Activated naive CD8-positive, alpha-beta T cell treated with anti-CD3 and anti-CD28 coated beads for 36 hours (primary cell): ENCODE results near the gene POM121C. TPM values are rescaled to one million over a fixed set of nuclear protein-coding genes. Genes with fewer than 3 reads are reported as not detected.
A peak's percentile ranks its signal among the peaks of the same experiment; 100 is the strongest.
"Not testable (repeated sequence)": the region's sequence is repeated elsewhere in the genome, so short reads cannot be mapped to it uniquely, and the experiment has no call there.

ENCODE experiments used
- DNase-seq: peaks from one replicate; pipeline ENCODE4 v3.0.0; 2021
- H3K27ac Mint-ChIP-seq: one replicate; pipeline ENCODE4 v1.8.0; 2022; ENCODE audit warnings: mild to moderate bottlenecking, moderate library complexity, mixed read lengths
- H3K27me3 Mint-ChIP-seq: one replicate; pipeline ENCODE4 v1.8.0; 2022; ENCODE audit warnings: mild to moderate bottlenecking, mixed read lengths
- H3K36me3 Mint-ChIP-seq: one replicate; pipeline ENCODE4 v1.8.0; 2021; ENCODE audit warnings: mild to moderate bottlenecking, mixed read lengths
- H3K4me1 Mint-ChIP-seq: one replicate; pipeline ENCODE4 v1.8.0; 2021; ENCODE audit warnings: mixed read lengths
- H3K4me3 Mint-ChIP-seq: one replicate; pipeline ENCODE4 v1.8.0; 2022; ENCODE audit warnings: mild to moderate bottlenecking, moderate library complexity, mixed read lengths
- H3K9me3 Mint-ChIP-seq: one replicate; pipeline ENCODE4 v1.8.0; 2022; ENCODE audit warnings: mixed read lengths
- total RNA-seq, 2 experiments: library from RNA; stranded (reverse); gene quantifications; one replicate each; pipeline ENCODE4 v1.2.3, GENCODE V29; 2021

The POM121C gene
- total RNA-seq, 2 experiments from 2014 or later, result 74.2 to 75.3 TPM

DNA sequence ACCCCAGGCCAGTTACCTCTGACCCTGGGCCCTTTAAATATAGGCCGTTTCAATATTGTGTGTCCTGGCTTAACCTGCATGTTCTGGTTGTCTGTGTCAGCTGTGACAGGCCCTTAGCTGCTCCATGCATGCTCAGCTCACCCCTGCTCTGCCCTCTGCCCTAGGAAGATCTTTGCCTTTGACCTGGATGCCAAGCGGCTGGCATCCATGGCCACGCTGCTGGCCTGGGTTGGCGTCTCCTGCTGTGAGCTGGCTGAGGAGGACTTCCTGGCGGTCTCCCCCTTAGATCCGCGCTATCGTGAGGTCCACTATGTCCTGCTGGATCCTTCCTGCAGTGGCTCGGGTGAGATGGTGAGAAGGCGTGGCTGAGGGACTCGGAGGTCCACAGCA lies 70.7 kb downstream of the POM121C start:
- H3K4me3 Mint-ChIP-seq, H3K9me3 Mint-ChIP-seq, DNase-seq, H3K27ac Mint-ChIP-seq, H3K4me1 Mint-ChIP-seq, H3K27me3 Mint-ChIP-seq, H3K36me3 Mint-ChIP-seq: not testable (repeated sequence)

DNA sequence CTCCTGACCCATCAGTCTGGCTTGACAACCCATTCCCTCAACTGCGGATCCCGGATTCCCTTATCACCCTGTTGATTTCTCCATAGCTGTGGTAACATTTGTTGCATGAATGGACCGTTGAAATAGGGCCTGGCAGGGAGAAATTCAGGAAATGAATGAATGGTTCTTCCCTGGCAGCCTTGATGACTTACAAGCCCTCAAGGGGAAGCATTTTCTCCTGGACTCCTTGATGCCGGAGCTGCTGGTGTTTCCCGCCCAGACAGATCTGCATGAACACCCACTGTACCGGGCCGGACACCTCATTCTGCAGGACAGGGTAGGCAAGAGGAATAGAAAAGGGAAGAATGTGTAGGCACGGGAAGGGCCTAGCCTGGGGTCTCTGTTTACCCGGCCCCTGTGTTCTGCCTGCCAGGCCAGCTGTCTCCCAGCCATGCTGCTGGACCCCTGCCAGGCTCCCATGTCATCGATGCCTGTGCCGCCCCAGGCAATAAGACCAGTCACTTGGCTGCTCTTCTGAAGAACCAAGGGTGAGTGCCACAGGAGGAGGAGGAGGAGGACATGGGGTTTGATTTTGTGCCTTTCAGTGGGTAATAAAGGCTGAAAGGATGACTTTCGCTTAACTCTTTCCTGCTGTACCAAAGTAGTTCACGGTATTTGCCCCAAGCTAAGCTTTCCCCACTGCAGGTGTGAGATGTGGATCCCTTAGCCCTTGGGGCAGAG lies 71.2 kb downstream of the POM121C start:
- H3K4me1 Mint-ChIP-seq, result not testable (repeated sequence)

DNA sequence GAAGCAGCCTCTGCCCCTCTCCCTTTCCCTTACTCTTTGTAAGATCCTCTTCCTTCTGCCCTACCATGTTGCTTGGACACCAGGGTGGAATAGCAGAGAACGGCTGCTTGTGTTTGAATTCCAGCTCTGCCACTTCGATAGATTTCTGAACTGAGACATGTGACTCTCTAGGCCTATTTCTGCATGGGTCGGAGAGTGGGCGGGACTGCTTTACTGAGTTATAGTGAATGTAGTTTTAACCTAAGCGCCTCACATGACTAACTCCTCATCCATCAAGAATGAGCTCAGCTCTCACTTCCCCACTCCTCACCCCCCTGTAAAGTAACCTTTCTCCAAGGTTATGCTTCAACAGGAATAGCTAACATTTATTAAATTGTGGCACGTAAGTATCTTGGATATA lies 71.9 kb downstream of the POM121C start:
- H3K4me1 Mint-ChIP-seq, DNase-seq, H3K27ac Mint-ChIP-seq, H3K9me3 Mint-ChIP-seq, H3K27me3 Mint-ChIP-seq, H3K4me3 Mint-ChIP-seq, H3K36me3 Mint-ChIP-seq: not testable (repeated sequence)

More for the DNA sequence above, 71.2 kb downstream of the POM121C start:
- H3K4me3 Mint-ChIP-seq, H3K27me3 Mint-ChIP-seq, H3K36me3 Mint-ChIP-seq, H3K27ac Mint-ChIP-seq, DNase-seq, H3K9me3 Mint-ChIP-seq: not testable (repeated sequence)

- not testable (repeated sequence) for H3K36me3 Mint-ChIP-seq, H3K9me3 Mint-ChIP-seq, H3K4me1 Mint-ChIP-seq, H3K27me3 Mint-ChIP-seq, H3K27ac Mint-ChIP-seq, DNase-seq, H3K4me3 Mint-ChIP-seq
Measured at GRCh38 chr7:75410823-75411173, 75.3 kb downstream of the POM121C start.

DNA sequence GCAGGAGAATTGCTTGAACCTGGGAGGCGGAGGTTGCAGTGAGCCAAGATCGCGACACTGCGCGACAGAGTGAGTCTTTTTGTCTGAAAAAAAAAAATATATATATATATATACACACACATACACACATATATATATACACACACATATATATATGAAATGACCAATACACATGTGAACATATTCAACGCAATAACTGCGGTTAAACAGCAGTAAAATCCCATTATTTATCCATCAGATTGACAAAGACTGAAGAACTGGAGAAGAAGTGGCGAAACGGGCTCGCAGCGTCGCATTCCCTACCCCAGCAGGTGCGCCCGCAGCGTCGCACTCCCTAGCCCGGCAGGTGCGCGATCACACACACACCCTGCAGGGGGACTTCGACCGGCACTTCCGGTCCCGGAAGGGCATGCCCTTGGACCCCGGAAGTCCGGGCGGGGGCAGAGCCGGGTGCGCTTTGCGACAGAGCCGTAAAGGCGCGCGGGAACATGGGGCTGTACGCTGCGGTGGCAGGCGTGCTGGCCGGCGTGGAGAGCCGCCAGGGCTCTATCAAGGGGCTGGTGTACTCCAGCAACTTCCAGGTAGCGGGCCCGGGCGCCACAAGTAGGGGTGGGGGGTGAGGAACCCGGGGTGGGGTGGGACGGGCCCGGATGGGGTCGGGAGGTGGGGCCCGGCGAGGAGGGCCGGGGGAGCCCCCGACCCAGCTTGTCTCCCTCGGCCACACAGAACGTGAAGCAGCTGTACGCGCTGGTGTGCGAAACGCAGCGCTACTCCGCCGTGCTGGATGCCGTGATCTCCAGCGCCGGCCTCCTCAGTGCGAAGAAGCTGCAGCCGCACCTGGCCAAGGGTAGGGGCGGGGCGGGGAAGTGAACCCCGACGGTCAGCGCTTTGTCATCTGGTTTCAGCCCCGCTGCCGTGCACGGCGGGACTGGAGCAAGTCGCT lies 75.9 kb downstream of the POM121C start:
- H3K27ac Mint-ChIP-seq, H3K9me3 Mint-ChIP-seq, H3K36me3 Mint-ChIP-seq, H3K27me3 Mint-ChIP-seq, H3K4me1 Mint-ChIP-seq: not testable (repeated sequence)
- DNase-seq, result peak; percentile 14
- H3K4me3 Mint-ChIP-seq, result peak overlapping the region; percentile 59

DNA sequence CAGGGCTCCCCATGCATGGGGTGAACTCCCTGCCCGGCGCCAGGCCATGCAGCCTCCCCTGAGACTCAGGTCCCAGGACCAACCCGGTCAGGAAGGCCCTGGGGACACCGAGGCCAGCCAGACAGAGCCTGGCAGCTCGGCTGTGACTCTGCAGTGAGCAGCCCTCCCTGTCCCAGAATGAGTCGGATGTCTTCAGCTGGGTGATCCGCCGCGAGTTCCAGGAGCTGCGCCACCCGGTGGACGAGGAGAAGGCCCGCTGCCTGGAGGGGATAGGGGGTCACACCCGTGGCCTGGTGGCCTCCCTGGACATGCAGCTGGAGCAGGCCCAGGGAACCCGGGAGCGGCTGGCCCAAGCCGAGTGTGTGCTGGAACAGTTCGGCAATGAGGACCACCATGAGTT lies 81.4 kb downstream of the POM121C start:
- not testable (repeated sequence) for H3K27me3 Mint-ChIP-seq, H3K27ac Mint-ChIP-seq, H3K36me3 Mint-ChIP-seq, H3K9me3 Mint-ChIP-seq, DNase-seq, H3K4me1 Mint-ChIP-seq, H3K4me3 Mint-ChIP-seq

DNA sequence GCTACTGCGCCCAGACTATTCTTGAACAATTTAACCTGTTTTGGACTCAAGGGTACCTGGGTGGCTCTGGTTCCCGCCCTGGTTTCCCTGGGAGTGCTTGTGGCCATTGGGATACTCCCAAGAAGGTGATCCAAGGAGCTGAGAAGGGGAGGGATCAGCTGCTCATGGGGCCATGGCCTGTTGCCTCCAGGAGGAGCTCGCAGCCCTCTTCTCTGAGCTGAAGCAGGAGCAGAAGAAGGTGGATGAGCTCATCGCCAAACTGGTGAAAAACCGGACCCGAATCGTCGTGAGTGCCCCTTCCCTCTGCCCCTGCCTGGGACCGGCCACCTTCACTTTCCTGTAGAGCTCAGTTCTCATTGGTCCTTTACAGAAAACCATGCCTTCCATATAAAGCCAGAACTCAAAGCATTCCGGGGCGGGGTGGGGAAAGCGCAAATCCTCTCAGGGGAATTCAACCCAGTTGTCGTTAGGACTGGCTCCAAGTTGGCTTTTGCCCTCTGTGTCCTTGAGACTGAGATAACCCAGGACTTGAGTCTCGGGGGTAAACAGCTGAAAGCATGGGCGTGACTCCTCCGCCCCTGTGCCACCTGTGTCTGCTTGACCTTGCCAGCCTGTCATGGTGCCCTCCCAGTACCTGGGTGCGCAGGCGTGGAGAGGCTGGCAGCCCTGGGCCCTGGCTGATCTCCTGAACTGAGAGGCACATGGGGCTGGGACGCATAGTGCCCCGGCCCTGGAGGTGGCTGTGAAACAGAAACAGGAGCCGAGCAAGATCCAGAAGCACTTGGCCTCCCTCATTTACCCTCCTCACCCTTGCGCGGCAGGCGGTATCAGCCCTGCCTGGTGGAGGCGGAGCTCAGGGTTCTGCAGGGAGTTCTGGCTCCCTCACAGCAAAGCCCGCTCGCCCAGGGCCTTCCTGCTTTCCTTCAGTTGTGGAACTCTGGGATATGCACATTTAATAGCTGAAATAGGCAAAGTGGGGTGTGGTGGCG lies 82.3 kb downstream of the POM121C start:
- H3K27me3 Mint-ChIP-seq, H3K4me3 Mint-ChIP-seq, H3K27ac Mint-ChIP-seq, H3K36me3 Mint-ChIP-seq, DNase-seq, H3K9me3 Mint-ChIP-seq, H3K4me1 Mint-ChIP-seq: not testable (repeated sequence)

DNA sequence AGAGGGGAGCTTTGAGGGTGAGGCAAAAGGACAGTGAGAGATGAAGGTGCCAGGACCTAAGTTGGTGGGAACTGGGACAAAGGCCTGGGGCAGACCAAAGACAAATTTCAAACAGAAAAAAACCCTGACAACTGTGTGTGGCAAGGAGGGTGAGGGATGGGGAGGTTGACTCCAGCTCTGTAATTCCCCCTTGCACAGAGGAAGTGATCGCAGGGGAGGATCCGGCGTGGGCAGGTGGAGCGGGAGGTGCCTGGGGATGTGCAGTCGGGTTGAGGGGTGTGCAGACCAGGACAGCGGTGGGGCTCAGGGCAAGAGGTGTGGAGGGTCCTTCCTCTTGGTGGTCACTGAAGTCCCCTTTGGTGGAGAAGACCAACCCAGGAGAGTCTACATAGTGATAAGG lies 85.5 kb downstream of the POM121C start:
- H3K4me1 Mint-ChIP-seq, H3K4me3 Mint-ChIP-seq, H3K27me3 Mint-ChIP-seq, DNase-seq, H3K36me3 Mint-ChIP-seq, H3K9me3 Mint-ChIP-seq, H3K27ac Mint-ChIP-seq: not testable (repeated sequence)

- not testable (repeated sequence) for DNase-seq, H3K27ac Mint-ChIP-seq, H3K27me3 Mint-ChIP-seq, H3K36me3 Mint-ChIP-seq, H3K9me3 Mint-ChIP-seq, H3K4me1 Mint-ChIP-seq, H3K4me3 Mint-ChIP-seq
Measured at GRCh38 chr7:75398771-75399700, 87.1 kb downstream of the POM121C start.

DNA sequence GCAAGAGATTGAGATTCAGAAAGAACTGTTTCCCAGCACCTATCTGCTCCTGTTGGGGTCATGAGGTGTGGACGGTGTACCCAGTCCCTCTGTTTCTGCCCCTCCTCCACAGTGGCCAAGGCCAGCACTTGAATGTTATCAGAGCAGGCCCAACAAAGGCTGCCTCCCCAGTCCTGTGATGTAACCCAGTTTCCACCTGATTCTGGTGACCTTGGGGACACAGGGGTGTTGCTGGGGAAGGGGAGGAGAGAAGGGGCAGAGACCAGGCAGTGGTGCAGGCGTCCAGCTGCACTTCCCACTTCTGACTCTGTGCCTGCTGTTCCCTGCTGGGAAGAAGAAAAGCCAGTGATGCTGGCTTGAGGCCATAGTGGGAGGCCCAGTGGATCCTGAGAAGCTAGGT lies 88.2 kb downstream of the POM121C start:
- H3K27ac Mint-ChIP-seq, H3K9me3 Mint-ChIP-seq, H3K27me3 Mint-ChIP-seq, H3K4me1 Mint-ChIP-seq, DNase-seq, H3K4me3 Mint-ChIP-seq, H3K36me3 Mint-ChIP-seq: not testable (repeated sequence)

GRCh38 chr7:75395329-75395728 lies 90.8 kb downstream of the POM121C start, which contains the start of gene TRIM73:
Gene TRIM73 (plus strand): TSS chr7:75395629. CDS start chr7:75398934, 3,305 bp downstream.
- H3K27me3 Mint-ChIP-seq, H3K9me3 Mint-ChIP-seq, DNase-seq, H3K27ac Mint-ChIP-seq, H3K4me1 Mint-ChIP-seq, H3K36me3 Mint-ChIP-seq, H3K4me3 Mint-ChIP-seq: not testable (repeated sequence)

DNA sequence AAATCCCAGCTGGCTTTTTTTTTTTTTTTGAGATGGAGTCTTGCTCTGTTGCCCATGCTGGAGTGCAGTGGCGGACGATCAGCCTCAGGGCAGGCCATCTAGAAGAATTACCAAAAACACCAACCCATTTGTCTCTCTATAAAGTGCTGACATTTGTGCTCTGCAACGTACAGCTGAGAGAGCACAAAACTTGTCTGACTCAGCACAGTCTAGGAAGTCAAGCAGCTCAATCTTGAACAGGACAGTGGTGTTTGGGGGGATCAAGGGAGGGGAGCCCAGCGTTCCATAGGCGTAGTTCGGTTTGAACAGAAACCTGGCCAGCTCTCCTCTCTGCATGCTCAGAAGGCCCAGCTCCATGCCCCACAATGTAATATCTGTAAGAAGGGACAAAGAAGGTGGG lies 92.9 kb downstream of the POM121C start:
- not testable (repeated sequence) for H3K9me3 Mint-ChIP-seq, DNase-seq, H3K36me3 Mint-ChIP-seq, H3K27ac Mint-ChIP-seq, H3K4me3 Mint-ChIP-seq, H3K27me3 Mint-ChIP-seq, H3K4me1 Mint-ChIP-seq

GRCh38 chr7:75374519-75375317 lies 111.4 kb downstream of the POM121C start:
- H3K4me1 Mint-ChIP-seq, DNase-seq, H3K27me3 Mint-ChIP-seq, H3K36me3 Mint-ChIP-seq, H3K4me3 Mint-ChIP-seq, H3K27ac Mint-ChIP-seq, H3K9me3 Mint-ChIP-seq: not testable (repeated sequence)

DNA sequence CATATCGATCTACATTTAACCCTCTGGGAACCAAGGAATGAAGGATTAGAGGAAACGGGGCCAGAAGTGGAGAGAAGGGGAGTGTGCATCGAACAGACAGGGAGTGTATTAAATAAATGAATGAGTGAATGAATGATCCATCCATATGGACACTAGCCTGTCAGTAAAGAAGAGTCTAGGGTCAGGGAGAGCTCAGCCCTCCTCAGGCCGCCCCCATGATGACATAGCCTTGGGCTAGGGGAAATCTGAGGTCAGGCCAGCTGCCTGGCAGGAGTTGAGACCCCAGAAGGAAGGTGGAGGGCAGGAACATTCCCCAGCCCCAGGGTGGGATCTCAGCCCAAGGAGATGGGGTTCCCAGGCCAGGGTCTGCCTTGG lies 112.0 kb downstream of the POM121C start:
- not testable (repeated sequence) for H3K27ac Mint-ChIP-seq, H3K36me3 Mint-ChIP-seq, H3K9me3 Mint-ChIP-seq, H3K27me3 Mint-ChIP-seq, DNase-seq, H3K4me1 Mint-ChIP-seq, H3K4me3 Mint-ChIP-seq
